Activated CD8-positive, alpha-beta memory T cell treated with anti-CD3 and anti-CD28 coated beads, Interleukin-2, amount 50 U/mL, for 24 hours (primary cell): ENCODE data around the gene GBA2.
A peak's percentile ranks its signal among the peaks of the same experiment; 100 is the strongest.

Experiments
- DNase-seq: peaks from one replicate; pipeline ENCODE4 v3.0.0-alpha.2; 2020; ENCODE audit errors: extremely low read depth

Gene GBA2

DNA sequence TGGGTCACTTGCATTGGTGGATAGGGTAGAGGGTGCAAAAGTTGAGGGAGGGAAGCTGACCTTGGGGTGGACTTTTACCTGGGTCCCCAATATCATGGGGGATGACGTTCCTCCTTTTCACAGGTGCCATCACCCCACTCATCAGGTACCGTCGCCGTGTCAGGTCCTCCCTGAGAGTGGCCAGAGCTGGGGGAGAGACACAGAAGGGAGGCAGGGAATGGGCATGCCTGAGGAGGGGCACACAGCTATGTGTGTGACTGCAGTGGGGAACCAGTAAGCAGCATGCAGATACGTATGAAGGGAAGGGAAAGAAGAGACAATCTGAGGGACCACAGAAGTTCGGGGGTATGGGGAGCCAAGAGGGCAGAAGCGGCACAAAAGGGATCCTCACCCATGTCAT, 10.1 kb downstream of the GBA2 start:
- DNase-seq, result no peak

DNA sequence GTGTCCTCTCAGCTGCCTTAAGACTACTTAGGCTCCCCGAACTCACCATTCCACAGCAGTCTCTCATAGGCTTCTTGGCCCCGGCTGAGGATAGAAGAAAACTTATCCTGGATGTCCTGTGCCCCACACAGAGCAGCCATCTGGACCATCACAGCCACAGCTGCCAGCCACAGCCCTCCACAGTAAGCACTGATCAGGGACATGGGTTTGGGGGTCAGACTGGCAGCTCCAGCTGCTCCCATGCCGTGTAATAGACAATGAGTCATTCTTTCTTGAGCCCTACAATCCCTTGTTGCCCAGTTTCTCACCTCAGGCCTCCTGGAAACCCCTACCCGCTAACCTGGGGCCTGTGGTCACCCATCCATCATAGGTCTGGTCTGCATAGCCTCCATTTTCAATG, 10.8 kb downstream of the GBA2 start:
- no peak for DNase-seq

DNA sequence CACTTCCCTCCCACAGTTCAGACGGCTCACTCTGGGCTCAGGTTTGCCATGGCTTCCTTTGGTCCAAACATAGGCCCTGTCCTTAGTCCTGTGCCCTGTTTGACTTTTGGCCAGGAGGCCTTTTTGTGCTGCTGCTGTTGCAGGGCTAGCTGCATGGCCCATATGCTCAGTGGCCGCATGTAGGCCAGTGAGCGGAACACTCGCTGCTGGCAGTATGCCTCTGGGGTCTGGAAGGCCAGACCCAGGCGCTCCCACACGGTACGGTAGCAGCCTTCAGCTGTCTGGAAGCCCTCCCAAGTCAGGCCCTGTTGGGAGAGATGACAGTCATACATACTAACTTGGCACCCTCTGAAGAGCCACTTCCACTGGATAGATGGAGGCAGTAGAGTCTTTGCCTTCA, 11.9 kb downstream of the GBA2 start:
- DNase-seq, result no peak

DNA sequence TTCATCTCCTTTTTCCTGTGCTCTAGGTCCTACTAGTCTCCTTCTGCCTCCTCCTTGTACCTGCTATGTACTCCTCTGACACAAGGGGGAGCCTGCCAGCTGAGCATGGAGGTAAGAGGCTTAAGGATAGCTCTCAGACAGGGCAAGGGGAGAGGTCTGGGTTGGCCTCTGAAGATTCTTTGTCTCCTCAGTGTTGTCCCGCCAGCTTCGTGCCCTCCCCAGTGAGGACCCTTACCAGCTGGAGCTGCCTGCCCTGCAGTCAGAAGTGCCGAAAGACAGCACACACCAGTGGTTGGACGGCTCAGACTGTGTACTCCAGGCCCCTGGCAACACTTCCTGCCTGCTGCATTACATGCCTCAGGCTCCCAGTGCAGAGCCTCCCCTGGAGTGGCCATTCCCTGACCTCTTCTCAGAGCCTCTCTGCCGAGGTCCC, 12.8 kb downstream of the GBA2 start:
- no peak for DNase-seq

DNA sequence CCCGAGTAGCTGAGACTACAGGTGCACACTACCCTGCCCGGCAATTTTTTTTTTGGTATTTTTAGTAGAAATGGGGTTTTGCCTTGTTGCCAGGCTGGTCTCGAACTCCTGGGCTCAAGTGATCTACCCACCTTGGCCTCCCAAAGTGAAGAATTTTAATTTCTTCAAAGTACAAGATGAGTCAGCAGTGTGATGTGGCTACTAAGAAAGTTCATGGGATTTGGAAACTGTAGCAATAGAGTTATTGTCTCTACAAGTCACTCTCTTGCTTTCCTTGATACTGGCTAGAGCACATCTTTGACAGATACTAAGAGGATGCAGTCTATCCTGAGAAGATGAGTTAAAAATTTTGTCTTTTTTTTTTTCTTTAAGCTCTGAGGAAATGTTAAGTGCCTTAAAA, 14.9 kb downstream of the GBA2 start:
- no peak for DNase-seq

DNA sequence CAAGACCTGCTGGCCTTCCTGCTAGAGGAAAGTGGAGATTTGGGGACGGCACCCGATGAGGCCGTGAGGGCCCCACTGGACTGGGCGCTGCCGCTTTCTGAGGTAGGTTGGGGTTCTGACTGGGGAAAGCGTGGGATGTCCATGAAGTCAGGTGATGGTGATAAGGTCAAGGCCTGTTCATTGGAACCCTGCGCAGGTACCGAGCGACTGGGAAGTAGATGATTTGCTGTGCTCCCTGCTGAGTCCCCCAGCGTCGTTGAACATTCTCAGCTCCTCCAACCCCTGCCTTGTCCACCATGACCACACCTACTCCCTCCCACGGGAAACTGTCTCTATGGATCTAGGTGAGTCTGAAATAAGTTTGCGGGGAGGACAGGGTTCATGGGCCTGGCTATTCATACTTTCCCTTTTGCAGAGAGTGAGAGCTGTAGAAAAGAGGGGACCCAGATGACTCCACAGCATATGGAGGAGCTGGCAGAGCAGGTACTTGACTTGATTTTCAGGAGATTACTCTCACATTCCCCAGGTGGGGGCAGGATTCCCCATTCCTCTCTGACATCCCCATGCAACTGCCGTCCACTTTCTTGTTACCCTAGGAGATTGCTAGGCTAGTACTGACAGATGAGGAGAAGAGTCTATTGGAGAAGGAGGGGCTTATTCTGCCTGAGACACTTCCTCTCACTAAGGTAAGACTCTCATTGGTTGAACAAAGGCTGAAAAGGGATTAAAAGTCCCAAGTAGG, 16.1 kb downstream of the GBA2 start:
- DNase-seq, result no peak

DNA sequence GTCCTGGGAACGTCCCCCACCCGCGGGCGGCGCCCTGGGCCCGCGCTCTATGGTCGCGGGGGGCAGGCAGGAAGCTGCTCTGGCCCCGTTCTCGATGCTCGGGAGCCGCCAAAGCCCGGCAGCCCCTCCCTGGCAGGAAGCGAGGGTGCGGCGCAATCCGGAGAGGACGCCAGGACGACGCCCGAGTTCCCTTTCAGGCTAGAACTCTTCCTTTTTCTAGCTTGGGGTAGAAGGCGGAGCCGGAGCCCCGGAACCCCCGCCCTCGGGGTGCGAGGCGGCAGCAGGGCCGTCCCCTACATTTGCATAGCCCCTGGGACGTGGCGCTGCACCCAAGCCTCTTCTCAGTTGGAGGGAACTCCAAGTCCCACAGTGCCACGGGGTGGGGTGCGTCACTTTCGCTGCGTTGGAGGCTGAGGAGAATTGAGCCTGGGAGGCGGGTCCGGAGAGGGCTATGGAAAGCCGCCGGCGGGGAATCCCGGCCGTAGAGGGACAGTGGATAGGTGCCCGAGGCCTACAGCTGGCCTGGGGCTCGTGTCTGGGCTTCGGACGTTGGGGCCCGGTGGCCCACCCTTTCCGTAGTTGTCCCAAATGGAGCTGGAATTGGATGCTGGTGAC, 16.7 kb downstream of the GBA2 start, which contains the start of the genes CREB3 and TLN1:
TSS of gene CREB3 (plus strand) at position 482 of the 615 bp plus-strand sequence. CDS start at position 589, 107 bp downstream.
TSS of gene TLN1 (minus strand) at position 11 of the 615 bp plus-strand sequence. CDS start 6,501 bp downstream, outside the sequence.
- DNase-seq, result peak; percentile 94

DNA sequence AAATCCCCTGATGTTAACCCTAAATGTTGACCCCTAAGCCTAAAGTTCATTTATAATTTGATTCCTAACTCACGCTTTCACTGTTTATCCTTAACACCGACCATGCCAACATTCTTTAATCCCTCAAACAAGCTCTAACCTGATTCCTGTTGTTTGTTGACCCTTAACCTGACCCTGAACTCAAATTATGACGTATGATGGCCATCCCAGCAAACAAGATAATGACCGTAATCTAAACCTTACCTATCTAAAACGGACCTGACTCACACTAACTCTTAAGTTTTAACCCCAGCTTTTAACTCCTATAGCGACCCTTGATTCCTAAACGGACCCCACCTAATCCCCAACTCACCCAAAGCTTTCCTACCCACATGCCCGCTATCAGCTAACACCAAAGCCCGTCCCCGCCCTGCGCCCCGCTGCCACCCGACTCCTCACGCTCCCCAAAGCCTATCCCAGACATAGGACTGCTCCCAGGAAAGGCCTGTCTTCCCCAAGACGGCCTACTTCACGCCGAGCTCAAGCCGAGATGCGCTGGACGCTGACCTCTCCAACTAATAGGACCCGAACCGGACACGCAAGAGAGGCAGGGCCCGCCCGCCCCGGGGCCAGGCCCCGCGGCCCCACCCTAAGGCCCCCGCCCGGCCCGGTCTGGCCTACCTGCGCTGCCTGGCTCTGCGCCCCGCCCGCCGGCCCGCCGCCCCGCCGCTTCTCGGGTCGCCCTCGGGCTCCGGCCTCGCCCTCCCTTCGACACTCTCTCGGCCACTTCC, 17.4 kb downstream of the GBA2 start:
- no peak for DNase-seq

DNA sequence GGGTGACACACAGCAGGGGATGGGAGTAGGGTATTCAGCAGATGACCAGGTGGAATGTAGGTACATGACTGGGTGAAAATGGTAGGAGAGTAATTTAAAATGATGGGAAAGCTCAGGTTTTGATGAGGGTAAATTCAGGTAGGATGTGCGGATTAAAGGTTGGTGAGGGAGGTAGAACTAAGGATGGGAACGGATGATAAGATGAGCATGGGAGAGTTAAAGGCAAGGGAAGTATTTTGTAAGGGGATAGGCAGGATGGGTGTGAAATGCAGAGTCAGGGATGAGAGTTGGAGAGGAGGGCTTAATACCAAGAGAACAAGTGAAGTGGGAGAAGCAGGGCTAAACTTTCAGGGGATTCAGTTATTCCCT, 18.6 kb downstream of the GBA2 start:
- no peak for DNase-seq

DNA sequence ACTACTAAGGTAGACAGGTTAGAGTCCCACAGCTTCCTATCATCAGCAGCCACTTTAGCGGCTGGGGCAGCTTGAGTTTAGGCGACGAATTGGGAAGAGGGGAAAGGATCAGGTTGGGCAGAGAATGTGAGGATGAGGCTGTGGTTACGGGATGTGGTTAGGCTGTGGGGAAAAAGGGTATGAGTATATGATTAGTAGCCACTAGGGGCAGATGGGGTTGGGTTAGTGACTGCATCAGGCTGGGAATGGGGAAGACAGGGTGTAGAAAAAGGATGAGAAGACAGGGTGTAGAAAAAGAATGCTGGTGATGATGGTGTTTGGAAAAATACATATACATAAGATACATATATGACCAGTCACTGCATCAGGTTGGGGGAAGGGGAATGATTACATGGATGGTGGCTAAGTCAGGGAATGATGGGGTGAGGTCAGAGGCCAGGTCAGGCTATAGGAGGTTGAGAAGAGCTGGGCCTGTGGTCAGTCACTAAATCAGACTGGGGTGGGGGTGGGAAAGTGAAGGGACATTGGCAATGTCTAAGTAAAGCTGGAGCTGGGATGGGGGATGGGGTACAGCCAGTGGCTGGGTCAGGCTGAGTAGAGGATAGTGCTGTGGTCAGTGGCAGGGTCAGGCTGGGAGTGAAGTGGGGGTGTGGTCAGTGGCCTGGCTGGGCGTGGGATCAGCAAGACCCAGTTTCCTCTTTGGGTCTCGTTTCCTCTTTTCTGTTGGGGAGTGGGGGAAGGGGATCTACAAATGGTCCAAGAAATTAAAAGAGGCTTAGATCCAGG, 19.1 kb downstream of the GBA2 start:
- DNase-seq, result no peak

DNA sequence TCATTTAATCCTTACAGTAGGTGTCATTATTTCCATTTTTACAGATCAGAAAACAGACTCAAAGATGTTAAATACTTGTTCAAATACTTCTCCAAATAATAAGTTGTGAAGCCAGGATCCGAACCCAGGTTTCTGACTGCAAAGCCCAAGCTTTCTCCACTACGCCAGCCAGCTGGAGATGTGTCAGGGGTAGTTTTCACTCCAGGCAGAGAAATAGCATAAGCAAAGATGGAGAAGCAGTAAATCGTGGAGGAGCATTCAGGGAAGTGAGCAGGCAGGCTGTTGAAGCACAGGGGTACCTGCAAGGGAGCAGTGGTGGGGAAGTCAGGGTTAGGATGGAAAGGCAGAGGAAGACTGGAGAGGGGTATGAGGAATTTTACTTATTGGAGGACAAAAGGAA, 19.9 kb downstream of the GBA2 start:
- DNase-seq, result no peak

DNA sequence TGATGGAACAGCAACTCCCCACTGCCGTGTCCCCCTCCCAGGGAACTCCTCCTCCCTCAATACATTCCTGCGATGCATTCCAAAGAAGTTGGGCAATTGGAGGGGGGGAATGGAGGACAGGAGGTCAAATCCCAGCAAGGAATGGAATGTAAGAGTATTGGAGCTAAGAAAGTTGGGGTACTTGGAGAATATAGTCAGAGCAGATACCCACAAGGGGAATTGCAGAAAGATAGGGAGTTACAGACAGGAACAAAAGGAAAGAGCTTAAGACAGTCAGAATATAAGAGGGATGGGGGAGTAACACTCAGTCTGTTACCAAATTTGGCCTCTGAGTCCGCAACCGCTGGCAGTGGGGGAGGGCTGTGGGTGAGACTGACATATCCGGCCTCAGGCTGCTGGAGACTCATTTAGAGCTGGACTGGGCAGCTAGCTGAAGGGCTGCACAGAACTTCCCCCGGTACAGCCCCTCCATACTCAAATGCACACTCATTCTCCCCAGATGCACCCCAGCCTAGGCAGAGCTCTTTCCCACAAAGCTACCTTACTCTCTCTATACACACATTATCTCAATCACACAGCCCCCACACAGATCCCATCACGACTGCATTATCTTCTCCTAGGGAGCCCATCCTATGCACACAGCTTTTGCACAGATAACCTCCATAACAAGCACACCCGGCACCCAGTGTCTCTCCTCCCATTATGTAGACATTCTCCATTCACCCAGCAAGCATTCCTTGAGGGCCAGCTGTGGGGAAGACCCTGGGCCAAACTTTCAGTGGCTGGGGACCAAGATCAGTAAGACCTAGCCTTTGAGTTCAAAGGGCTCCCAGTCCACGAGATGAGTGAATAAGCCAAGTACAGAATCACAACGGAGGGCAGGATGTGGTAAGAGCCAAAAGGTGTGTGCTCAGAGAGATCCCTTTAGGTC, 20.7 kb downstream of the GBA2 start:
- DNase-seq, result no peak

DNA sequence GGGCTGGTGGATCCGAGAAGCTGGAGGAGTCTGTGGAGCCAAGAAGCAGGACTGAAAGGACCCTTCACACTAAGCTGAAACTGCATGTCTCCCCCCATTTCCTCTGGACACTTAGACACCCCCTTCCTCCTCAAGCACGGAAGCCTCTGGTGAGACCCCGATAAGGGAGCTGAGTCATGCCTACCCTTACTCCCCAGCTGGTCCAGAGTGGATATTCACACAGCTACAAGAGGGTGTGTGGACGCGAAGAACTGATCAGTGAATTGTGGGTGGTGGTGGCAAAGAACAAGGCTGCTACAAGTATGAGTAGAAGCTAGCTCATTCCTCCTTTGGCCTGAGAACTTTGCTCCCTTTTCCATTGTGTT, 21.4 kb downstream of the GBA2 start:
- DNase-seq, result no peak

DNA sequence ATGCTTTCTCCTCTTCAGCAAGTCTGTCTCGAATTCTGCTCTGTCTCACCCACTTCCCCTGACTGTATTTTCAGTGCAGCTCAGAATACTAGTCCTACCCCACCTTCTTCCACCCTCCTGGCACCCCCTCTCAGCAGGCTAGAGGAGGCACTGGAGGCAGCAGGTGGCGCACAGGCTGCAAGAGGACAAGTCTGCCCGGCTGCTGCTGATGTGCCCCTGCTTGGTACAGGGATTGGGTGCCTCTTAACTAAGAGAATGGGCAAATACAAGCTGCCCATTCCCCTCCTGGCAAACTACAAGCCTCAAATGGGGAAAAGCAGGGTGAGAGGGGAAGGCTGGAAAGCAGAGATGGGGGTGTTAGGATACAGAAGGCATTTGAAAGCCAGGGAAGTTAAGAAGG, 22.1 kb downstream of the GBA2 start:
- DNase-seq, result no peak

DNA sequence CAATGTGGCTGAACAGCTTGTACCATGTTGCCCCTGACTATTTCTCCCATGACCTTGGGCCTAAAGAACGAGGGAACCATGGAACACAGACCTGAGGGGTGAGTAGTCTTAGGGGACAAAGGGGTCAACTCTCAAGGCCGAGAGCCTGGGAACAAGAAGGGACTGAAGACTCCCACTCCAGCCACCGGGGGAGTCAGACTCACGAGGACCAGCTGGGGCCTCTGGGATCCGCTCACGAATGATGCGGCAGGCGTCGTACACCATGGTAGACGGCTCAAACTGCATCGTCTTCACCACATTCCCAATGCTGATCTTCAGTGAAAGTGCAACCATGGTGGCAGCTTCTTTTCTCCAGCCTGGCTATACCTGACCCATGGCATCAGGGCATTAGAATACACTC, 23.7 kb downstream of the GBA2 start:
- no peak for DNase-seq

DNA sequence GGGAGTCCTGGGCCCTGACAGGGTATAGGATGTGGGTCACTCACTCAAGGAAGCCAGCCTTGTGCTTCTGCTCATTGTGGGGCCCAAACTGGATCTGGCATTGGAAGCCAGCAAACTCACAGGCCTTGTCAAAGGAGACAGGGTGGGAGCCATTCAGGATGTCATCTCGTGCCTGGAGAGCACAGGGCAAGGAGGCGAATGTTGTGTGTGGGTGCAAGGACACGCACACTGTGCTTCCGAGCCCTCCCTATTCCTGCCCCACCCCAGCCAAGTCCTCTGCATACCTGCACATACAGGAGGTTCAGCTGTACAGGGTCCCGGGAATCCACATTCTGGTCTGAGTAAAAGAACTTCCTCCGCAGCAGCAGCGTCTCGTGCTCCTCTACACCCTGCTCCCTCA, 25.1 kb downstream of the GBA2 start:
- DNase-seq, result no peak

DNA sequence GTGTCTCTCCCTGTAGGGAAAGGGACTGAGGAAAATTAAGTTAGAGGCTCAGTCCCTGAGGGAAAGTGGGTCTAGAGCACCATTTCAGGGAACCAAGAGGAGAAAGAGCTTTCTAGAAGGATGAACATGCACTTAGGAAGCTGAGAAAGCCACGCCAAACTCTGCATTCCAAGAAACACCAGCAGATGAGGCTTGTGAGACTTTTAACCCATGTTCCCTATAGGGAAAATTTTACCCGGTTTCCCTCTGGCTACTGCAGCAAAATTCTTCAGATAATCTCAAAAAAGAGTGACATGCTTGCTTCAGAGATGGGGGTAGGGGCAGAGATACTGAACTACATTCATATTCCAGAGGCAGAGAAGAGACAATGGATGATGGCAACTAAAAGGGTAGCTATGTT, 25.6 kb downstream of the GBA2 start:
- no peak for DNase-seq

DNA sequence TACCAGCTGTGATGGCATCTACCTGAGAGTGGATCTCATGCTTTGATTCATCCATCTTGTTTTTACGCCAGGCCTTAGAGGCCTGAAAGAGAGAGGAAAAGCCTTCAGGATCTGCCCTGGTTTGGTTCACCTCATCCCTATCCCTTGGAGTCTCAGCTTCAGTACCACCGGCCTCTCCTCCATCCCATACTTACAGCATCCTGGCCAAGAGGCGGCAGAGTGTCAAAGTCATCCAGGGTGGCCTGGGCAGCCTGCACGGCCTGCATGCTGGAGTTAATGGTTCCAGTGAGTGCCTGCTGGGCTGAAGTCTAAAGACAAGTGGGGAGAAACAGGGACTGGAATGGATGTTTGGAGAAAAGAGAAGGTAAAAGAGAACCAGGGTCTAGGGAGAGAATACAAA, 29.5 kb downstream of the GBA2 start:
- no peak for DNase-seq

DNA sequence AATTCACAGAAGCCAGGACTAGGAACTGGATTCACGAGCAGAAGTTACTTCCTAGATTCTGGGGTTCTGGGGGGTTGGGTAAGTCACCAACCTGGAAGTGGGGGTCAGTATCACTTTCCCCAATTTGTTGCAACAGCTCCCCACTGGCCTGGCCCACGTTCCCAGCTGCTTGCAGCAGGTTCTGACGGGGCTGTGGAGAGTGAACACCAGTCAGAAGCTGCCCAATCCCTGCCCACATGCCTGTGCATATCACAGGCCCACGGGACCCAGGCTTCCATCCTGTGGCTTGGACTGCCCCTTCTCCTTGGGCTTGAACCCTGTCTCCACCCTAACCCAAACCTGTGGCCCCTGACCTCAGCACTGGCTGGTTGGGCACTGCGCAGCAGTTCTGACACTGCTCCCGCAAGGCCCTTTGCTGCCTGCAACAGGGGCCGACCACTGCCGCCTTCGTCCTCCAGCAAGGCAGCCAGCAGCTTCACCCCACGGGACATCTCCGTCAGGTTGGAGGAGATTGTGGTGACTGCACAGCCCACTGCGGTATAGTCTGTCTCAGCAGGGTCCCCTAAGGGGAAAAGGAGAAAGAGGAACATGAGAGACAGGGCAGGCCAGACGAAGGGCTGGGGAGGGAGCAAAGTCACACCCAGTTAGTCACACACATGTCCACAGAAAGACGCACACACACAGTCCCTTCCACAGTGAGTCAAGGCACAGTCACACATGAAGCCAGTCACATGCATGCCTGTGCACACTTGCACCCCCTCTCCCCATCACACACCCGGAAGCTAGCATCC, 30.1 kb downstream of the GBA2 start:
- DNase-seq, result no peak
